ENCODE measurements around the gene UBE2F. TPM values are rescaled to one million over a fixed set of nuclear protein-coding genes. Genes with fewer than 3 reads are reported as not detected.
"Not testable (repeated sequence)": the region's sequence is repeated elsewhere in the genome, so short reads cannot be mapped to it uniquely, and the experiment has no call there.

Gene UBE2F
- total RNA-seq, 3 donors from 2014 or later: 64.2 to 66.2 (median 66.1) TPM

- H3K36me3 Mint-ChIP-seq (ENCODE audit: insufficient read depth): peaks cover 34% of the 10 kb centered on the region
- ATAC-seq (no peak), DNase-seq (no peak)
- H3K4me1 Mint-ChIP-seq (ENCODE audit: low read depth): peaks cover 7% of the 10 kb centered on the region
- no peaks in the 10 kb centered on the region for H3K27me3 Mint-ChIP-seq (ENCODE audit: low read depth)
- H3K4me3 Mint-ChIP-seq: no peak overlapping the region
- H3K9me3 Mint-ChIP-seq: no peaks in the 10 kb centered on the region
Measured at GRCh38 chr2:238027058-238027457, 60.2 kb downstream of the UBE2F start.

- no peaks in the 10 kb centered on the region for H3K27me3 Mint-ChIP-seq (ENCODE audit: low read depth)
- H3K4me1 Mint-ChIP-seq (ENCODE audit: low read depth): peaks cover 7% of the 10 kb centered on the region
- no peak for ATAC-seq
- peaks cover 36% of the 10 kb centered on the region for H3K36me3 Mint-ChIP-seq (ENCODE audit: insufficient read depth)
- H3K4me3 Mint-ChIP-seq: no peak overlapping the region
- no peak for DNase-seq
- H3K9me3 Mint-ChIP-seq: no peaks in the 10 kb centered on the region
Measured at GRCh38 chr2:238027591-238028415, 61.0 kb downstream of the UBE2F start.

GRCh38 chr2:238029853-238030252 is 63.0 kb downstream of the UBE2F start:
- H3K27me3 Mint-ChIP-seq (ENCODE audit: low read depth): no peaks in the 10 kb centered on the region
- no peak for DNase-seq
- peaks cover 49% of the 10 kb centered on the region for H3K36me3 Mint-ChIP-seq (ENCODE audit: insufficient read depth)
- no peaks in the 10 kb centered on the region for H3K9me3 Mint-ChIP-seq
- no peak overlapping the region for H3K4me3 Mint-ChIP-seq
- peaks cover 5% of the 10 kb centered on the region for H3K4me1 Mint-ChIP-seq (ENCODE audit: low read depth)
- no peak for ATAC-seq

DNA sequence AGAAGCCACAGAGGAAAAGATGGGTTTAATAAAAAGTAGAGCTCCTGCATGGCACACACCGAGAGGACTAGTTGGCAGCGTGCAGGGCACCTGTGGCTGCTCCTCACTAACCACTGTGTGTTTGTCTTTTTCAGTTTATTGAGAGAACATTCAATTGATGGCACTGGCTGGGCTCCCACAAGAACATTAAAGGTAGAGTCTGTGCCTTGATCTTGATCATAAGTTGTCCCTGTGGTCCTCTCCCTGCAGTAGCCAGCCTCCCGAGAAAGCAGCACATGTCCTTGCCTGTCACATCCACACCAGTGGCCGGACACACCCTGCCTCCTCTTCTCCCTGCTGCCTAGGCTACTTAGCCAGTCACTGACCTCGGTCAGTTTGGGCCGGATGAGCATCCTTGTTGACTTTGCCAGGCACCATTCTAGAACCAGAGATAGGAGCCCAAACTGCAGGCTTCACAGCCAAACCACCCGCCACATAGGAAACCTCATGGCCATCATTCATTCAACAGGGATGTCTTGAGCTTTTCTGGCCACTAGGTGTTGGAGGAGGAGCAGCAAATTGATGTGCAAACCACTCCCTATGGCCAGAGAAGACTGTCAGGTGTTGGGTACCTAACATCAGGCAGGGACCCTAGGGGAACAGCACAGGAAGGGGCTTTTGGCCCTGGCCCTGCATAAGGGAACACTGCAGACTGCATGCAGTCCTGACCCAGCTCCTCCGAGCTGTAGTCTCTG is 63.8 kb downstream of the UBE2F start:
- Mint-ChIP-seq H3K4me3 (no peak overlapping the region), H3K9me3 (no peaks in the 10 kb centered on the region), H3K36me3 (ENCODE audit: insufficient read depth) (peaks cover 51% of the 10 kb centered on the region), H3K4me1 (ENCODE audit: low read depth) (no peaks in the 10 kb centered on the region), H3K27me3 (ENCODE audit: low read depth) (no peaks in the 10 kb centered on the region)
- DNase-seq (no peak), ATAC-seq (no peak)

DNA sequence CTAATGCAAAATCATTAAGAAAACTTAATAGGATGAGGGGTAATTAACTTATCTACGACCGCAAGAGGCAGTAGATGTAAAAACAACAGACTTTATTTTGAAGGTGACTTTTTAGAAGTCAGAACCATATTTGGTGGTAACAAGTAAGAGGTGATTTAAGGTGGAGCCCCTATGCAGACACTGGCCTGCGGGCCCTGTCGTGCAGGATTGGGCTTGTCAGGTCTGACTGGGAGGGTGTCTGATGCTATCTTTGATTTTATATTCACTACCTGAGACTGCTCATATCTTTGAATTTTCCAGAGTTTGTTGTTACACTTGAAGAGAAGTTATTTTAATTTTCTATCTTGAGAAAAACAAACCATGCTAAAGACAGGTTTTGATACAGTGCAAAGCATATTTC is 64.9 kb downstream of the UBE2F start:
- H3K4me1 Mint-ChIP-seq (ENCODE audit: low read depth): no peaks in the 10 kb centered on the region
- H3K36me3 Mint-ChIP-seq (ENCODE audit: insufficient read depth): peaks cover 49% of the 10 kb centered on the region
- no peaks in the 10 kb centered on the region for H3K9me3 Mint-ChIP-seq
- ATAC-seq: no peak
- no peak for DNase-seq
- no peaks in the 10 kb centered on the region for H3K27me3 Mint-ChIP-seq (ENCODE audit: low read depth)
- no peak overlapping the region for H3K4me3 Mint-ChIP-seq

DNA sequence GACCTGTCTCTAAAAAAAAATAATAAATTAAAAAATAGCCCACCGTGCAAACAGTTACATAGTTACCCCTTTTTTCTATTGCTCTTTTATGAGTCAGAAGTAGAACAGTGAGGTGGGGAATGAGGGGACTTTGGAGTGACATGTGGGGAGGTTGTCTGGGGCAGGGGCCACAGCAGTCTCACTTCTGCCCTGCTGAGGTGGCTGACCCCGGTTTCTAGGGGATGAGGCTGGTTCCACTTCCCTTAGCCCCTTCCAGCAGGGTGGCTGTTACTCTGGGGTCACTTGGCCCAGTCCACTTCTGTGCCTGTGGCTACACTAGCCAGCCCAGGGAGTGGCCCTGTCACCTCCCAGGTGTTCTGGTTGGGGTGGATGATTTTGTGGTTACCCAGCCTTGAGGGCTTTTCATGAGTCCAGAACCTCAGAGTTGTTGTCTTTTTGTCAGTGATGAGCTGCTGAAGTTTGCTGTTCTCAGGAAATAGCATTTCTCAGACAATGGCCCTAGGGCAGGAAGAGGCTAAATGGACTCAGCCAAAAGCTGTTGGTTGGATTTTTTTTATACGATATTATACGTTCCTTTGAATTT is 66.0 kb downstream of the UBE2F start:
- Mint-ChIP-seq H3K4me1 (ENCODE audit: low read depth) (no peaks in the 10 kb centered on the region), H3K4me3 (no peak overlapping the region), H3K9me3 (no peaks in the 10 kb centered on the region), H3K27me3 (ENCODE audit: low read depth) (no peaks in the 10 kb centered on the region), H3K36me3 (ENCODE audit: insufficient read depth) (peaks cover 49% of the 10 kb centered on the region)
- ATAC-seq: no peak
- no peak for DNase-seq

GRCh38 chr2:238033991-238034390 is 67.2 kb downstream of the UBE2F start:
- not testable (repeated sequence) for H3K4me1 Mint-ChIP-seq (ENCODE audit: low read depth); H3K27me3 Mint-ChIP-seq (ENCODE audit: low read depth); ATAC-seq; DNase-seq; H3K4me3 Mint-ChIP-seq; H3K9me3 Mint-ChIP-seq
- H3K36me3 Mint-ChIP-seq (ENCODE audit: insufficient read depth): peaks cover 53% of the 10 kb centered on the region

GRCh38 chr2:238038203-238038602 is 71.4 kb downstream of the UBE2F start:
- DNase-seq (no peak), ATAC-seq (no peak)
- H3K27me3 Mint-ChIP-seq (ENCODE audit: low read depth): no peaks in the 10 kb centered on the region
- peaks cover 56% of the 10 kb centered on the region for H3K36me3 Mint-ChIP-seq (ENCODE audit: insufficient read depth)
- no peaks in the 10 kb centered on the region for H3K4me1 Mint-ChIP-seq (ENCODE audit: low read depth)
- no peaks in the 10 kb centered on the region for H3K9me3 Mint-ChIP-seq
- no peak overlapping the region for H3K4me3 Mint-ChIP-seq

DNA sequence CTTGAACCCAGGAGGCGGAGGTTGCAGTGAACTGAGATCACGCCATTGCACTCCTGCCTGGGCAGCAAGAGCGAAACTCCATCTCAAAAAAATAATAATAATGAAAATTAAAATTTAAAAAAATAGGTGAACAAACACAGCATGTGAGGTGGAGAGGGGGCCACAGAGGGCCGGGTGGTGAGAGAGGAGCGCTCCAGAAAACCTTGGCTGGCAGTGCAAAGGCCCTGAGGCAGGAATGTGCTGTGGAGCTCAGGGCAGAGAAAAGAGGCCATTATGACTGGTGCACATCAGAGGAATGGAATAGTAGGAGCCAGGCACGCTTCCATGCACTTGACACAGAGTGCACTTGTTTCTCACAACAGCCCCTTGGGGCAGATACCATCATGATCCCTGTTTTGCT is 72.3 kb downstream of the UBE2F start:
- DNase-seq (no peak), ATAC-seq (no peak)
- no peaks in the 10 kb centered on the region for H3K27me3 Mint-ChIP-seq (ENCODE audit: low read depth)
- H3K4me3 Mint-ChIP-seq: no peak overlapping the region
- no peaks in the 10 kb centered on the region for H3K4me1 Mint-ChIP-seq (ENCODE audit: low read depth)
- no peaks in the 10 kb centered on the region for H3K9me3 Mint-ChIP-seq
- peaks cover 58% of the 10 kb centered on the region for H3K36me3 Mint-ChIP-seq (ENCODE audit: insufficient read depth)

GRCh38 chr2:238039985-238040384 is 73.2 kb downstream of the UBE2F start:
- ATAC-seq (no peak), DNase-seq (no peak)
- Mint-ChIP-seq H3K4me1 (ENCODE audit: low read depth) (no peaks in the 10 kb centered on the region), H3K27me3 (ENCODE audit: low read depth) (no peaks in the 10 kb centered on the region), H3K9me3 (no peaks in the 10 kb centered on the region), H3K4me3 (no peak overlapping the region), H3K36me3 (ENCODE audit: insufficient read depth) (peaks cover 55% of the 10 kb centered on the region)

DNA sequence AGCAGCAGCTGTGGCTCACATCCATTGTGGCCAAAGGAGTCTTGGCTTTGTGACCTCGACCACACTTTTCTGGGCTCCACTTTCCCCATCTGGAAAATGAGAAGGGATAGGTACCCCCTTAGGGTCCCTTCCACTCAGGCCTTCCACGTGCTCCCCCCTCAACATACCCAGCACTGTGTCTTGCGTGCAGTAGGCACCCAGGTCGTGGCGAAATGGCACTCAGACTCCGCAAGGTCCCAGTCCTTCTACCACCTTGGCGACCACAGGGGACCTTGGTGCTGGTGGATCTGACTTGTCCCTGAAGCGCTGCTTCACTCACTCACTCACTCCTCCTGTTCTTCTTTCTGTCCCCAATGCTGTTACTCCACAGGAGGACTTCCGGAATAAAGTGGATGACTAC is 74.1 kb downstream of the UBE2F start:
- no peak for DNase-seq
- Mint-ChIP-seq H3K9me3 (peaks cover 2% of the 10 kb centered on the region), H3K36me3 (ENCODE audit: insufficient read depth) (peaks cover 52% of the 10 kb centered on the region), H3K4me3 (no peak overlapping the region), H3K4me1 (ENCODE audit: low read depth) (no peaks in the 10 kb centered on the region), H3K27me3 (ENCODE audit: low read depth) (no peaks in the 10 kb centered on the region)
- ATAC-seq: no peak

DNA sequence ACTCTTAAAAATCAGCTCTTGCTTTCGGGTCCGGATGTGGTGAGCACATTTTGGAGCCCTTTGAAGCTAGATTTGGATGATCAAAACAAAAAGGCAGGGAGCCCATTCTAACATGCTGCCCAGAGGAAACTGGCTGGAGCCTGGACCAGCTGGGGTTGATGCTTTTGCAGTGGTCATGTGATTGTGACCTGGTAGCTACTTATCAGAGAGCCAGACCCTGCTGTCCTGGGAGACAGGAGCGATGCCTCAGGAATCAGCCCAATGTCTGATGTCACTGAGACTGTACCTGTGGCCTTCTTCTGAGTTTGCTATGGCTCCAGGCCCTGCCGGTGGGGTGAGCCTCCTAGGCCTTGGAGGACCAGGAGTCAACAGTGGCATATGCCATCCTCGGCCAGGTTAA is 75.3 kb downstream of the UBE2F start:
- Mint-ChIP-seq H3K4me3 (no peak overlapping the region), H3K27me3 (ENCODE audit: low read depth) (no peaks in the 10 kb centered on the region), H3K9me3 (peaks cover 7% of the 10 kb centered on the region), H3K36me3 (ENCODE audit: insufficient read depth) (peaks cover 61% of the 10 kb centered on the region), H3K4me1 (ENCODE audit: low read depth) (no peaks in the 10 kb centered on the region)
- ATAC-seq (no peak), DNase-seq (no peak)

- H3K4me1 Mint-ChIP-seq (ENCODE audit: low read depth): no peaks in the 10 kb centered on the region
- H3K4me3 Mint-ChIP-seq: no peak overlapping the region
- no peaks in the 10 kb centered on the region for H3K27me3 Mint-ChIP-seq (ENCODE audit: low read depth)
- DNase-seq (no peak), ATAC-seq (no peak)
- peaks cover 61% of the 10 kb centered on the region for H3K36me3 Mint-ChIP-seq (ENCODE audit: insufficient read depth)
- peaks cover 15% of the 10 kb centered on the region for H3K9me3 Mint-ChIP-seq
Measured at GRCh38 chr2:238042849-238043584, 76.2 kb downstream of the UBE2F start.

DNA sequence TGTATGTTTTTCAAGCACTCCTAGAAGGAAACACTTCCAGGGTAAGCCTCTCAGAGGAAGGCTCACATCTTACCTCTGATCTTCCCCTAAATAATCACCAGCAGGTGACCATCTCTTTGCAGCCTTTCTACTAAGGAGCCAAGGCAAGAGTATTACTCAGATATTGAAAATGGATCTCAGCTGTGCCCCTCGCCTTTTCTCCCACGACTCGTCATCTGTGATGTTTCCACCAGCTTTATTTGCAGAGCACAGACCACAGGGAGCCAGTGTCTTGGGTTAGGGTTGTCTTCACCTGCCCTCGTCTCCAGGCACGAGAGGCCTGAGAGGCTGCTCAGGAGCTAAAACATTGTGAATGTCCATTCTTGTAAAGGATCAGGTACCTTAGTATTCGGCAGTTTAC is 77.0 kb downstream of the UBE2F start:
- no peak for ATAC-seq
- Mint-ChIP-seq H3K36me3 (ENCODE audit: insufficient read depth) (peaks cover 57% of the 10 kb centered on the region), H3K4me1 (ENCODE audit: low read depth) (no peaks in the 10 kb centered on the region), H3K27me3 (ENCODE audit: low read depth) (no peaks in the 10 kb centered on the region), H3K4me3 (no peak overlapping the region), H3K9me3 (peaks cover 21% of the 10 kb centered on the region)
- no peak for DNase-seq

All from activated T-cell treated with anti-CD3 and anti-CD28 coated beads, Interleukin-2, amount 50 U/mL, for 4 hours (primary cell).